Stimulated activated naive CD4-positive, alpha-beta T cell (primary cell): ENCODE data around the gene PCDHB5.
"Not testable (repeated sequence)": the region's sequence is repeated elsewhere in the genome, so short reads cannot be mapped to it uniquely, and the experiment has no call there.

Experiments
- DNase-seq, 6 experiments: peaks; one replicate each; lab custom pipeline; 2025; lab: John Stamatoyannopoulos, UW

The PCDHB5 gene

DNA sequence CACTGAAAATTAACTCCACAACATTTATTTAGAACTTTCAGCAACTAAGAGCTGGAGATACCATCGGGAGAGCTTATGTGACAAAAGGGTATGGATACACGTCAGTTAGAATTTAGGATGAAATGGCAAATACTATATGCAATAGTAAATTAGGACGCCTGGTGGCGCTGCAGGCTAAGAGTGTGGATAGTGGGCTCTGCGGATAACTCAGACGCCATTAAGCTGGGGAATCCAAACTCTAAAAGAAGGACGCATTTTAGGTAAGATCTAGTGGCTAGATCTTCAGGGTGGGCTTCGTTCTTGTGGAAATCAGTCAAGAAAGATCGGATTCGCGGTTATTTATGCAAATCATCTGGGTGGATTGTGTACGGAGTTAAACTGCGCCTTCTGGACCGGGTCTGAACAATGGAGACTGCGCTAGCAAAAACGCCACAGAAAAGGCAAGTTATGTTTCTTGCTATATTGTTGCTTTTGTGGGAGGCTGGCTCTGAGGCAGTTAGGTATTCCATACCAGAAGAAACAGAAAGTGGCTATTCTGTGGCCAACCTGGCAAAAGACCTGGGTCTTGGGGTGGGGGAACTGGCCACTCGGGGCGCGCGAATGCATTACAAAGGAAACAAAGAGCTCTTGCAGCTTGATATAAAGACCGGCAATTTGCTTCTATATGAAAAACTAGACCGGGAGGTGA, at the start of gene PCDHB5:
PCDHB5 (plus strand) TSS at position 177 of the 688 bp plus-strand sequence; CDS start at position 406, 229 bp downstream.
- peak in 1 of 6 experiments; percentile 10 for DNase-seq

DNA sequence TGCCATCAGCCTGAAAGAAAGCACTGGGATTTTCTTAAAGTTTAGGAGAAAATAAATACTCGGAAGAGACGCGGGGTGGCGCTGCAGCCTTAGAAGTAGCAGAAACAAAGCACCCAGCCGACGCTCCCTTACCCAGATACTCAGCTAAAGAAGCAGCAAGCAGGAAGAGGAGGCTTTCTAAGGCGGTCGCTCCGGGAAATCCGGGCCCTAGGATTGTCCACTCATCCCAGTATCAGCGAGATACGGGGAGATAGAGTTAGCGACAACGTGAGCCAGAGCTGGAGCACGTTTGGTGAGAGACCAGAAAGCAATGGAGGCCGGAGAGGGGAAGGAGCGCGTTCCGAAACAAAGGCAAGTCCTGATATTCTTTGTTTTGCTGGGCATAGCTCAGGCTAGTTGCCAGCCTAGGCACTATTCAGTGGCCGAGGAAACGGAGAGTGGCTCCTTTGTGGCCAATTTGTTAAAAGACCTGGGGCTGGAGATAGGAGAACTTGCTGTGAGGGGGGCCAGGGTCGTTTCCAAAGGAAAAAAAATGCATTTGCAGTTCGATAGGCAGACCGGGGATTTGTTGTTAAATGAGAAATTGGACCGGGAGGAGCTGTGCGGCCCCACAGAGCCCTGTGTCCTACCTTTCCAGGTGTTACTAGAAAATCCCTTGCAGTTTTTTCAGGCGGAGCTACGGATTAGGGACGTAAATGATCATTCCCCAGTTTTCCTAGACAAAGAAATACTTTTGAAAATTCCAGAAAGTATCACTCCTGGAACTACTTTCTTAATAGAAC, 40.3 kb upstream of the PCDHB5 start, which contains the start of gene PCDHB2:
PCDHB2 (plus strand) TSS at position 135 of the 782 bp plus-strand sequence; CDS start at position 311, 176 bp downstream.
- no peak for DNase-seq

GRCh38 chr5:141095263-141095641, 39.8 kb upstream of the PCDHB5 start:
- DNase-seq: no peak

- not testable (repeated sequence) for DNase-seq
Observed at GRCh38 chr5:141096181-141096580, 38.8 kb upstream of the PCDHB5 start.

GRCh38 chr5:141096586-141096985, 38.4 kb upstream of the PCDHB5 start:
- not testable (repeated sequence) for DNase-seq

- no peak for DNase-seq
Observed at GRCh38 chr5:141100243-141100805, 34.7 kb upstream of the PCDHB5 start, which contains the start of gene PCDHB3. Gene PCDHB3, plus strand, starts transcription at chr5:141100473. Its CDS starts 177 bp downstream, at chr5:141100650.

DNA sequence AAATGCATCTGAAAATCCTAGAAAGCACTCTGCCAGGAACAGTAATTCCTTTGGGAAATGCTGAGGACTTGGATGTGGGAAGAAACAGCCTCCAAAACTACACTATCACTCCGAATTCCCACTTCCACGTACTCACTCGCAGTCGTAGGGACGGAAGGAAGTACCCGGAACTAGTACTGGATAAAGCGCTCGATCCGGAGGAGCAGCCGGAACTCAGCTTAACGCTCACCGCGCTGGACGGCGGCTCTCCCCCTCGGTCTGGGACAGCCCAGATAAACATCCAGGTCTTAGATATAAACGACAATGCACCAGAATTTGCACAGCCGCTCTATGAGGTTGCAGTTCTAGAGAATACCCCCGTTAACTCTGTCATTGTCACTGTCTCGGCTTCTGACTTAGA, 33.9 kb upstream of the PCDHB5 start:
- no peak for DNase-seq

- not testable (repeated sequence) for DNase-seq
Observed at GRCh38 chr5:141102070-141102469, 32.9 kb upstream of the PCDHB5 start.

DNA sequence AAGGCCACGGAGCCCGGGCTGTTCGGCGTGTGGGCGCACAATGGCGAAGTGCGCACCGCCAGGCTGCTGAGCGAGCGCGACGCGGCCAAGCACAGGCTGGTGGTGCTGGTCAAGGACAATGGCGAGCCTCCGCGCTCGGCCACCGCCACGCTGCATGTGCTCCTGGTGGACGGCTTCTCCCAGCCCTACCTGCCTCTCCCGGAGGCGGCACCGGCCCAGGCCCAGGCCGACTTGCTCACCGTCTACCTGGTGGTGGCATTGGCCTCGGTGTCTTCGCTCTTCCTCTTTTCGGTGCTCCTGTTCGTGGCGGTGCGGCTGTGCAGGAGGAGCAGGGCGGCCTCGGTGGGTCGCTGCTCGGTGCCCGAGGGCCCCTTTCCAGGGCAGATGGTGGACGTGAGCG, 32.5 kb upstream of the PCDHB5 start:
- DNase-seq: not testable (repeated sequence)

- DNase-seq: no peak
Observed at GRCh38 chr5:141105350-141105749, 29.7 kb upstream of the PCDHB5 start.

GRCh38 chr5:141119250-141119649, 15.8 kb upstream of the PCDHB5 start:
- no peak for DNase-seq

GRCh38 chr5:141121563-141121962, 13.4 kb upstream of the PCDHB5 start, which contains the start of gene PCDHB4:
Gene PCDHB4, plus strand, starts transcription at chr5:141121818. Its CDS starts 181 bp downstream, at chr5:141121999.
- DNase-seq: no peak

DNA sequence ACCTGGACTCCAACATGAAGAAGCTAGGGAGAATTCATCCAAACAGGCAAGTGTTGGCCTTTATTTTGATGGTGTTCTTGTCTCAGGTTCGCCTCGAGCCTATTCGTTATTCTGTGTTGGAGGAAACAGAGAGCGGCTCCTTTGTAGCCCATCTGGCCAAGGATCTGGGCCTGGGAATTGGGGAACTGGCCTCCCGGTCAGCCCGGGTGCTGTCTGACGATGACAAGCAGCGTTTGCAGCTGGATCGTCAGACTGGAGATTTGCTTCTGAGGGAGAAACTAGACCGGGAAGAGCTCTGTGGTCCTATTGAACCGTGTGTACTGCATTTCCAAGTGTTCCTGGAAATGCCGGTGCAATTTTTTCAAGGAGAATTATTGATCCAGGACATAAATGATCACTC, 13.0 kb upstream of the PCDHB5 start:
- DNase-seq: no peak

DNA sequence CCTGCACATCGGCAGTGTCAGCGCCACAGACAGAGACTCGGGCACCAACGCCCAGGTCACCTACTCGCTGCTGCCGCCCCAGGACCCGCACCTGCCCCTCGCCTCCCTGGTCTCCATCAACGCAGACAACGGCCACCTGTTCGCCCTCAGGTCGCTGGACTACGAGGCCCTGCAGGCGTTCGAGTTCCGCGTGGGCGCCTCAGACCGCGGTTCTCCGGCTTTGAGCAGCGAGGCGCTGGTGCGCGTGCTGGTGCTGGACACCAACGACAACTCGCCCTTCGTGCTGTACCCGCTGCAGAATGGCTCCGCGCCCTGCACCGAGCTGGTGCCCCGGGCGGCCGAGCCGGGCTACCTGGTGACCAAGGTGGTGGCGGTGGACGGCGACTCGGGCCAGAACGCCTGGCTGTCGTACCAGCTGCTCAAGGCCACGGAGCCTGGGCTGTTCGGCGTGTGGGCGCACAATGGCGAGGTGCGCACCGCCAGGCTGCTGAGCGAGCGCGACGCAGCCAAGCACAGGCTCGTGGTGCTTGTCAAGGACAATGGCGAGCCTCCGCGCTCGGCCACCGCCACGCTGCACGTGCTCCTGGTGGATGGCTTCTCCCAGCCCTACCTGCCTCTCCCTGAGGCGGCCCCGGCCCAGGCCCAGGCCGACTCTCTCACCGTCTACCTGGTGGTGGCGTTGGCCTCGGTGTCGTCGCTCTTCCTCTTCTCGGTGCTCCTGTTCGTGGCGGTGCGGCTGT, 11.4 kb upstream of the PCDHB5 start:
- not testable (repeated sequence) for DNase-seq

- DNase-seq: no peak
Observed at GRCh38 chr5:141127305-141127704, 7.7 kb upstream of the PCDHB5 start.

- no peak for DNase-seq
Observed at GRCh38 chr5:141135718-141136266, 786 bp downstream of the PCDHB5 start.

DNA sequence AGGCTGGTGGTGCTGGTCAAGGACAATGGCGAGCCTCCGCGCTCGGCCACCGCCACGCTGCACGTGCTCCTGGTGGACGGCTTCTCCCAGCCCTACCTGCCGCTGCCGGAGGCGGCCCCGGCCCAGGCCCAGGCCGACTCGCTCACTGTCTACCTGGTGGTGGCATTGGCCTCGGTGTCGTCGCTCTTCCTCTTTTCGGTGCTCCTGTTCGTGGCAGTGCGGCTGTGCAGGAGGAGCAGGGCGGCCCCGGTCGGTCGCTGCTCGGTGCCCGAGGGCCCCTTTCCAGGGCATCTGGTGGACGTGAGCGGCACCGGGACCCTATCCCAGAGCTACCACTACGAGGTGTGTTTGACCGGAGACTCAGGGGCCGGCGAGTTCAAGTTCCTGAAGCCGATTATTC, 2.3 kb downstream of the PCDHB5 start:
- DNase-seq: not testable (repeated sequence)

DNA sequence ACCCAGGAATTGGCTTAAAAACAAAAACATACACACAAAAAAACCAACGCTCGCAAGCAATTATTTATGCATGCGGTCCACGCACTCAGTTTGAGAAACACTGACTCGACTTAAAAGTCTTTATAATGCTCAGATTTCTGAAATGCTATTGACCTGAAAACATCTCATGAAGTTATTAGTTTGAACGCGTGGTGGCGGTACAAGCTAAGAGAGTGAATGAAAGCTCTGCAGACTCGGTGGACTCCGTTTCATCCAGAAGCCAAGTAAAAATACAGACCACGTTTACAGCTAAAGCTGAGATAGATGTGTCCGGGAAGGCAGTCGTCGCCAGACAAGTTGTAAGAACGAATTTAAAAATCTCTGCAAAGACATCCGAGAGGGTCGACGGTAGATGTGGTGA, 14.8 kb downstream of the PCDHB5 start, which contains the start of gene PCDHB6:
PCDHB6 (plus strand) TSS at position 246 of the 400 bp plus-strand sequence. CDS start 201 bp downstream, outside the sequence.
- no peak for DNase-seq

DNA sequence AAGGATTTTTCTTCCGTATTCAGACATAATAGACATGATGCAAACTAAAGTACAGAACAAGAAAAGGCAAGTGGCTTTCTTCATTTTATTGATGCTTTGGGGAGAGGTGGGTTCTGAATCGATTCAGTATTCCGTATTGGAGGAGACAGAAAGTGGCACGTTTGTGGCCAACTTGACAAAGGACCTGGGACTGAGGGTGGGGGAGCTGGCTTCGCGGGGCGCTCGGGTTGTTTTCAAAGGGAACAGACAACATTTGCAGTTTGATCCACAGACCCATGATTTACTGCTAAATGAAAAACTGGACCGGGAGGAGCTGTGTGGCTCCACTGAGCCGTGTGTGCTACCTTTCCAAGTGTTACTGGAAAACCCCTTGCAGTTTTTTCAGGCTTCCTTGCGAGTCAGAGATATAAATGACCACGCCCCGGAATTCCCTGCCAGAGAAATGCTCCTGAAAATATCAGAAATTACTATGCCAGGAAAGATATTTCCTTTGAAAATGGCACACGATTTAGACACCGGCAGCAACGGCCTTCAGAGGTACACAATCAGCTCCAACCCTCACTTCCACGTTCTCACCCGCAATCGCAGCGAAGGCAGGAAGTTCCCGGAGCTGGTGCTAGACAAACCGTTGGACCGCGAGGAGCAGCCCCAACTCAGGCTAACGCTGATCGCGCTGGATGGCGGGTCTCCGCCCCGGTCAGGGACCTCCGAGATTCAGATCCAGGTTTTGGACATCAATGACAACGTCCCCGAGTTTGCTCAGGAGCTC, 15.4 kb downstream of the PCDHB5 start:
- DNase-seq: no peak

- DNase-seq: no peak
Observed at GRCh38 chr5:141150993-141151325, 16.0 kb downstream of the PCDHB5 start.

GRCh38 chr5:141151632-141152031, 16.6 kb downstream of the PCDHB5 start:
- not testable (repeated sequence) for DNase-seq
